GM12892 (cell line): ENCODE measurements around the gene HAPLN3.

ENCODE experiments used
- DNase-seq: peaks from one replicate; pipeline ENCODE4 v3.0.0; 2011; ENCODE audit not compliant: insufficient read length
- FAIRE-seq: peaks from 2 replicates; lab custom pipeline; 2011; peaks lifted over from hg19 to GRCh38; lab: Jason Lieb, UNC
- POLR2A ChIP-seq: IDR thresholded peaks from 2 replicates; pipeline ENCODE4 v1.6.1; 2011; ENCODE audit warnings: low read depth, low read length, control low read depth
- POLR2AphosphoS5 ChIP-seq: IDR thresholded peaks from 2 replicates; pipeline ENCODE4 v1.6.1; 2011; ENCODE audit warnings: low read depth, low read length, control low read depth
- TAF1 ChIP-seq: IDR thresholded peaks from 2 replicates; pipeline ENCODE4 v1.6.1; 2011; ENCODE audit warnings: low read depth, mild to moderate bottlenecking, control low read depth, low read length, borderline replicate concordance

Gene HAPLN3

GRCh38 chr15:88908123-88908522, 12.8 kb upstream of the HAPLN3 start:
- no peak for FAIRE-seq
- no peak for TF ChIP-seq POLR2AphosphoS5
- no peak for TF ChIP-seq TAF1
- no peak for TF ChIP-seq POLR2A
- no peak for DNase-seq

GRCh38 chr15:88907111-88907510, 11.8 kb upstream of the HAPLN3 start:
- DNase-seq: no peak
- TF ChIP-seq TAF1 (no peak), POLR2AphosphoS5 (no peak), POLR2A (no peak)
- no peak for FAIRE-seq

DNA sequence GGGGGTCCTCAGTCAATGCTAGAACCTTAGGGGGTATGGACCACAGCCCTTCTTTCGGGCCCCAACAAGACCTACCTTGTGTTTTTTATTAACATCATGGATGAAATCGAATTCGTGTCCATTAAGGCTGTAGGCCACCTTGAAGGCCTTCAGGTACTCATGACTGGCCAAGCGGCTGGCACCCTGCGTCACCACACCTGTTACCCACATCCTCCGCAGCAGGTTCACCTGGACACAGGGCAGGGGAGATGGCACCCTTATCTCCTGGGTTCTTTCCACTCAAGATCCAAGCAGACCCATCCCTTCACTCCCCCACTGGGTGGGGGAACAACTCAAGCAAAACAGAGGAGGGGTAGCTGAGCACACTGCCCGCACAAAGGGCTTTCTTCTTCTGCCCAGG, 11.2 kb upstream of the HAPLN3 start:
- TF ChIP-seq POLR2AphosphoS5 (no peak), POLR2A (no peak), TAF1 (no peak)
- no peak for DNase-seq
- FAIRE-seq: no peak

DNA sequence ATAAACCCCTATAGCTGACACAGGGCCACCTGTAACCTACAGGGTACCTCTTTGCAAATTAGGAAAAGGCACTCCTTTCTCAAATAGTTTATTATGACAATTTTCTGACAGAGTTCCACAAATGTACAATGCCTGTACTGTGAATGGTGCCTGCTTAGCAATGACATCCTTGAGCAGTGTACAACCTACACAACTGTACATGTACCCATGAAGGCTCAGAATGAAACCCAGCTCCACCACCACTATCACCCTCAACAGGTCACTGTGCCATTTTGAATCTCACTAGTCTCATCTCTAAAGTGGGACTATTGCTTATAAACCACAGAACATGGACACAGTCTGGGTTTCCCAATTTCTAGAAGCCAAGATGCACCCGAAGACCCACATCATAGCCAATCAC, 10.8 kb upstream of the HAPLN3 start:
- FAIRE-seq (no peak), DNase-seq (no peak)
- TF ChIP-seq TAF1 (no peak), POLR2AphosphoS5 (no peak), POLR2A (no peak)

GRCh38 chr15:88905576-88905975, 10.2 kb upstream of the HAPLN3 start:
- TF ChIP-seq POLR2AphosphoS5: no peak
- no peak for TF ChIP-seq TAF1
- TF ChIP-seq POLR2A: no peak
- peak; percentile 2 for DNase-seq
- no peak for FAIRE-seq

DNA sequence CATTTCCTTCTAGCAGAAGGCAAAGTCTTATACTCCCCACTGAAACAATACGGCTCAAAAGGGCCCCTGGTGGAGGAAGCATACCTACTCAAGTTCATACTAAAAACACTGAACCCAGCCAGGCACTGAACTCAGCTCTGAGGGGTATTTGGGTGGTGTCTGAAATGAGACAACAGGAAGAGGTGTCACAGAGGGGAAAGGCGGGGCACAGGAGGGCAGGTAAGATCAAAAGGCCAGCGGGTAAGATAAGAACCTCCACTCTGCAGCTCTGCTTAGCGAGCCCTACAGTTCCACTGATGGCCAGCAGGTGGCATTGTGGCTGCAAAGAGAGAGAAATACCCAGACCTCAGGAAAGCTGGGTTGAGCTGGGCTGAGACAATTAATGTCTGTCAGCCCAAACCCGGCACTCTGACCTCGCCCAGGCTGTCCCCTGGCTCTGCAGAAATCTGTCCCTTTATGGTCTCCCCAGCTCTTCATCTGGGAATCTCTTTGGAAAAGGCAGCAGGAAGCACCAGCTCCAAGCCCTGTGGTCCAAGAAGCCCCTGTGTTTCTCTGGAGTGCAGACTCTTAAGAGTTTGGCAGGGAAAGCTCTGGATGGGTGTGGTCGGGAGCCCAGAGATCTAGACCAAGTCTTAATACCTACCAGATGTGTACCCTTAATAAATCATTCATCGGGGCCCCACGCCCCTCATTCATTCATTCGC, 9.4 kb upstream of the HAPLN3 start:
- DNase-seq: peak; percentile 63
- no peak for TF ChIP-seq POLR2A

DNA sequence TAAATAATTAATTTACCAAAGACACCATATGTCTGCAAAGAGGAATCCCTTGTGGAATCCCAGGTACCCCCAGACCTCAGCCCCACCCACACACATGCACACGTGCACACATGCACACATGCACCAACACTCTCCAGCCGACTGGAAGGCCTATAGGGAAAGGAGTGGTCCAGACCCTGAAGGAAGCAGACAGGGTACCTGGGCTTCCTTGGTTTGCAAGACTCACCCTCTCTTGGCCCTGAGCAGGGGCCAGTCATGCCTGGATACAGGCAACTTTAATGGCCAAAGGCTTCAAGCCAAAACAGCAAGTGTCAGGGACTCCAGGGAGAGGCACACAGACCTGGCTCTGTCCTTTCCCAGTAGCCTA, 8.9 kb upstream of the HAPLN3 start:
- TF ChIP-seq POLR2AphosphoS5 (no peak), TAF1 (no peak), POLR2A (no peak)
- DNase-seq (peak; percentile 1), FAIRE-seq (no peak)

More for the DNA sequence above, 9.4 kb upstream of the HAPLN3 start:
- FAIRE-seq: peak; percentile 77

DNA sequence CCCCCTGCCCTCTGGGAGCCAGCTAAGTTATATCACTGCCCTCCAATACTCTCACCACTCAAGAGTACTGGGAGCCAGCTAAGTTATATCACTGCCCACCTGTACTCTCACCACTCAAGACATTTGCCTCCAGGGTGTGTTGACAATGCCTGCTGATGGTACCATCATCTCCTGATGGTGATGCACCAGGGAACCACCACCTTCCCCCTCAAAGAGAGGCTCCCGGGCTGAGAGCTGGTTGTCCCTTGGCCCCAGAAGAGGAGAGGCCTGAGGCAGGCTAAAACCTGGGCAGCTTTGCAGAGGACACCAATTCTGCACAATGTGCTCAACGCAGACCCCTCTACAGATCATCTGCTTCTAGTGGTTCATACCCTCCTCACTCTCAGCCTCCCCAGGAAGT, 7.5 kb upstream of the HAPLN3 start:
- FAIRE-seq (no peak), DNase-seq (no peak)
- no peak for TF ChIP-seq POLR2AphosphoS5
- TF ChIP-seq POLR2A: no peak
- no peak for TF ChIP-seq TAF1

- no peak for DNase-seq
- no peak for TF ChIP-seq TAF1
- no peak for TF ChIP-seq POLR2AphosphoS5
- TF ChIP-seq POLR2A: no peak
- no peak for FAIRE-seq
These were observed 7.0 kb upstream of the HAPLN3 start for GRCh38 chr15:88902221-88902835.

DNA sequence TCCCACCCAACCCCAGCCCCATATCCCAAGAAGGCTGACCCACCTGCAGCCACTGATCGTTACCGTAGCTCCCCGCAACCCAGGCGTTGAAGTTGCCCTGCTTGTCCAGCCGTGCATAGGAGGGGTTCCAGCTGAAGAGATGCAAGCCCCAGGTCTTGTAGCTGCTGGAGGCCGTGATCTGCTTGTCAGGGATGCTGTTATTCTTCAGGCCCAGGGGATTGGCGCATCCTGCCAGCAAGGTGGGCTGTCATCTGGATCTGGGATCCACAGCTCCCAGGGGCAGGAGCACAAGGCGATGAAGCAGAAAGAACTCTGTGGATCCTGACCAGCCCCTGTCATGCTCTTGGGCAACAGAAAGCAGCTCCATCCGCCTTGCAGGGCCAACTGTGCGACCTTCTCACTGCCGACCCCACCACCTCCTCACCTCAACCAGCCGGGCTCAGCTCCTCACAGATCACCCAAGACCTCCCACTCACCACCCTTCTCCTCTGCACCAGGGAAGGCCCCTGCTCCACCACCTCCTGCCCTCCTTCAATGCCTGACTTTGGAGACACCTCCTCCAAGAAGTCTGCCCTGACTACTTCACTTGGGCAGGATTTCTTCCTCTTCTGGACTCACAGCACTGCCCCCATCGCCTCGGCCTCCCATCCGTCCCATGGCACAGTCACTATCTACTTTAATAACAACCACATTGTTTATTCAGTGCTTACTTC, 6.3 kb upstream of the HAPLN3 start:
- no peak for DNase-seq
- TF ChIP-seq POLR2AphosphoS5: no peak
- no peak for TF ChIP-seq TAF1
- no peak for TF ChIP-seq POLR2A

DNA sequence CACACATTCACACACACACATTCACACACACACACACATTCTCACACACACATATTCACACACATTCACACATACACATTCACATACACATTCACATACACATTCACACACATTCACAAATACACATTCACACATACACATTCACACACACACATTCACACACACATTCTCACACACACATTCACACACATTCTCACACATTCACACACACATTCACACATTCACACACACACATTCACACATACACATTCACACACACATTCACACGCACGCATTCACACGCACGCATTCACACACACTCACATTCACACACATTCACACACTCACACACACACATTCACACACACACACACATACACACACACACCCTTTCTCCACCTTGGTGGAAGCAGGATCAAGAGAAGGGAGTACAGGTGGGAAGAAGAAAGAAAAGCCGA, 5.7 kb upstream of the HAPLN3 start:
- TF ChIP-seq POLR2AphosphoS5 (no peak), POLR2A (no peak), TAF1 (no peak)
- no peak for DNase-seq
- FAIRE-seq: no peak

More for the DNA sequence above, 6.3 kb upstream of the HAPLN3 start:
- no peak for FAIRE-seq

DNA sequence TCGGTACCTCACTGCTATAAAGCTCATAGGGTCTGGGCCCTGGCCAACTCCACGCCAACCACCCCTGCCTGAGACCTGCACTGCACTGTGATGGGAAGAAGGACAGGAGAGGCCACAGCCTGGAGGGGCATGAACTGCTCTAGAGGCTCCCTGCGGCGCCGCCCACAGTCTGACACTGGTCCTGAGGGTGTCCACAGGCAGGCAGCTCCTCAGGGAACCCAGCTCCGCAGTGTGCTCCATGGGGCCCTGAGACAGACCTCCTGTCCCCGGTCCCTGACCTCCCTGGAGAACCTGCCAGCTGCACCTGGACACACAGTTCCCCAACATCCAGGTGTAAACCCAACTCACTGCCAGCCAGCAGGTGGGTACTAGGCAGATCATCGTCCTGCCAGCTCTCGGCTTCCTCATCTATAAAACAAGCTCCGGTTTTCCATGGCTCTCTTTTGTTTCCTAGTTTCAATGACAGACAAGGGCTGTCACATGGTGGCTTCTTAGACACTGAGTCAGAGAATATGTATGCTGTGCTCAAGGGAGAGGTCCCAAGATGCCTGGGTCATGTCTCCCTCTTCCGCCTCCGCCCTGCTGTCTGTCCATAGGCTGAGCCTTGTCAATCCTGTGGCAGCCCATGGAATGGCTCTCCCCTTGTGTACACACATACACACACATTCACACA, 5.1 kb upstream of the HAPLN3 start:
- FAIRE-seq (no peak), DNase-seq (no peak)
- TF ChIP-seq TAF1: no peak
- TF ChIP-seq POLR2AphosphoS5: no peak
- TF ChIP-seq POLR2A: no peak
